ENCODE measurements around the gene UNC5A.

- TF ChIP-seq CTCF (IDR thresholded peaks at IDR 0.05) (no peak), POLR2A (IDR thresholded peaks at IDR 0.05) (no peak)
Observed at GRCh38 chr5:176813587-176814312, 3.4 kb downstream of the UNC5A start.

Measured in uterus (tissue), 2 donors.